HFF-Myc (cell line): ENCODE measurements around the gene ADGRD2.

Experiments
- DNase-seq: peaks from one replicate; pipeline ENCODE4 v3.0.0-alpha.2; 2011; ENCODE audit warnings: low read depth; ENCODE audit errors: extremely low read depth
- H3K4me3 ChIP-seq: replicated peaks from 2 replicates; pipeline ENCODE4 v1.5.1; 2011; ENCODE audit warnings: low read depth, mild to moderate bottlenecking, control low read depth, low read length
- TF ChIP-seq, protein P1 (sequence below): IDR thresholded peaks from 2 replicates; pipeline ENCODE4 v1.5.1; 2012; ENCODE audit warnings: mild to moderate bottlenecking, low read depth, low read length, control low read depth; ENCODE audit errors: missing control alignments

Gene ADGRD2

DNA sequence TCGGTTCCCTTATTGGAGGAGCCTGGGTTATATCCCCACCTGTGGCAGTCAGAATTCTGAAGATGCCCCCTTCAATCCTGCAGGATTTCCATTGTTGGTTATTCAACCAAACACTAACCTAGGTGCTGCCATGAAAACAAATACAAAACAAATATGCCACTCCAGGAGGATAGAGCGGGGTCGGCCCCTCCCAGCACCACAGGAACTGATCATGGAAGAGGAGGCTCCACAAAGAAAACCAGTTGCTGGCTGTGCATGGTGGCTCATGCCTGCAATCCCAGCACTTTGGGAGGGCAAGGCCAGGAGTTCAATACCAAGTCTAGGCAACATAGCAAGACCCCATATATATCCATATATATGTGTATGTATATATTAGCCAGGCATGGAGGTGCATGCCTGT, 13.2 kb upstream of the ADGRD2 start:
- no peak for DNase-seq
- TF ChIP-seq, protein P1, sequence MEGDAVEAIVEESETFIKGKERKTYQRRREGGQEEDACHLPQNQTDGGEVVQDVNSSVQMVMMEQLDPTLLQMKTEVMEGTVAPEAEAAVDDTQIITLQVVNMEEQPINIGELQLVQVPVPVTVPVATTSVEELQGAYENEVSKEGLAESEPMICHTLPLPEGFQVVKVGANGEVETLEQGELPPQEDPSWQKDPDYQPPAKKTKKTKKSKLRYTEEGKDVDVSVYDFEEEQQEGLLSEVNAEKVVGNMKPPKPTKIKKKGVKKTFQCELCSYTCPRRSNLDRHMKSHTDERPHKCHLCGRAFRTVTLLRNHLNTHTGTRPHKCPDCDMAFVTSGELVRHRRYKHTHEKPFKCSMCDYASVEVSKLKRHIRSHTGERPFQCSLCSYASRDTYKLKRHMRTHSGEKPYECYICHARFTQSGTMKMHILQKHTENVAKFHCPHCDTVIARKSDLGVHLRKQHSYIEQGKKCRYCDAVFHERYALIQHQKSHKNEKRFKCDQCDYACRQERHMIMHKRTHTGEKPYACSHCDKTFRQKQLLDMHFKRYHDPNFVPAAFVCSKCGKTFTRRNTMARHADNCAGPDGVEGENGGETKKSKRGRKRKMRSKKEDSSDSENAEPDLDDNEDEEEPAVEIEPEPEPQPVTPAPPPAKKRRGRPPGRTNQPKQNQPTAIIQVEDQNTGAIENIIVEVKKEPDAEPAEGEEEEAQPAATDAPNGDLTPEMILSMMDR: no peak
- no peak overlapping the region for H3K4me3 ChIP-seq

DNA sequence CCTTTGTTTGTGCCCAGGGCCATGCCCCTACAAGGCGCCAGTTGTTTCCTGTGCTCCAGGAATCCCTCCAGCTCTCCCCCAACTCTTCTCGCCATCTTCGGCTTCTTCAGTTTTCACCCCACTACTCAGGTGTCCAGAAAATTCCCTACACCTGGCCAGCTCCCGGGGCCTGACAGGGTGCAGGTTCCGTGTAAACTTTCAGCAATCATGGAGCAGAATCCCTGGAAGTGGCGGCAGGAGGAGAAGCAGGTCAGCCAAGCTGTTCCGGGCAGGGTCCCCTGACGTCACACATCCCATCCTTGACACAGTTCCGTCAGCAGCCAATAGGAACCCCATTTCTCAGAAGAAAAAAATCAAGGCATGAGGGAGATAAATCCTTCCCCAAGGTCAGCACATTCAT, 12.2 kb upstream of the ADGRD2 start:
- DNase-seq: no peak
- H3K4me3 ChIP-seq: no peak overlapping the region
- TF ChIP-seq, protein P1: no peak

DNA sequence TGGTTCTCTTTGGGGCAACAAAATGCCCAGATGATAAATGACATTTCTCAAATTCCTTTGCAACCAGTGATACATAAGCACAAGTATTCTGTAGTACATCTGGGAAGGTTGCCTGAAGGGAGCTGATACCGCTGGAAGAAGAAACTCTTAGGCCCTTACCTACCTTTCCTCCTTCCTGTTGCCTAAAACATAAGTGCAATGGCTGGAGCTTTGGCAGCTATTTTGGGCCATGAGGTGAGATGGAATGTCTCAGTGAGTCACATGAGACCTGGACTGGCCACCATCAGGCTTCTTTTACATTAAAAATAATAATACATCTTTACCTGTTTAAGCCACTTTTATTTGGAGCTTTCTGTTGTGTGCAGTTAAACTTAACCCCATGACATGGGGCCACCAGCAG, 11.2 kb upstream of the ADGRD2 start:
- no peak for DNase-seq
- TF ChIP-seq, protein P1: no peak
- H3K4me3 ChIP-seq: no peak overlapping the region

DNA sequence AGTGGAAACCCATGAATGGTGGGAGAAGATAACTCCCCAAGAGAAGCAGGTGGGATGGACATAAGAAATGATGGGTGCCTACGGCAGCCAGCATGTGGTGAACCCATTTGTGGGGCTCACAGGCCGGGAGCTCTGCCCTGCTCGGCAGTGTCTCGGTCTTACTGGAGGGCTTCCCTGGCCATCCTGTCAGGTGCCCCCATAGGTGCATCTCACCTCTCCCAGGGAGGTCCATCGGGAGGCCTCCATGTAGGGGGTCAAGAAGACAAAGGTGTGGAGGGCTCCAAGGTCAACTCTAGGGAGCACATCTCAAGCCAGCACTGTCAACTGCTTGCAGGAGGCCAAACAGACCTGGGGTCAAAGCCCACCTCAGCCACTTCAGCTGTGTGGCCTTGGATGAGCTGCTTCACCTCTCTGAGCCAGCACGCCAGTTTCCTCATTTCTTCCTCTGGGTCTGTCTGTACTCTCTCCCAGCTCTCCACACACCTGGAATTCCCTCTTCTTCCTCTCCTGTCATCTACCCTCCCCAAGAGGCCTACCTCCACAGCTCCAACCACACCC, 10.5 kb upstream of the ADGRD2 start:
- no peak for DNase-seq
- TF ChIP-seq, protein P1: no peak
- no peak overlapping the region for H3K4me3 ChIP-seq

DNA sequence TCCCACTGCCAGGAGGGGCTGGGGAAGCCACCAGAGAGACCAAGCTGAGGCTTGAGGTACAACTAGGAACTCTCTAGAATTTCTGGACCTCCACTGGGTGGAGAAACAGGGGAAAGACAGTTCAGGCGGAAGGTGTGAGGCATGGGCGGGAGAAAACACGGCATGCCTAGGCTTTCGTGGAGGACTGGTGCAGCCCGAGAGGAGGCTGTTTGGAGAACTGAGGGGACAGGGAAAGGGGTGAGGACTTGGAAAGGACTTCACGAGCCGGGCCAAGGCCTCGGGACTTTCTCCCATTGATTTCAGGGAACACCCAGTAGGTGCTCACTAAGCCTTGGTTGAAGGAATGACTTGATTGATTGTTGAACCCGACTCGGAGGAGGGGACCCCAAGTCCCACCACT, 9.5 kb upstream of the ADGRD2 start:
- H3K4me3 ChIP-seq: no peak overlapping the region
- TF ChIP-seq, protein P1: no peak
- no peak for DNase-seq

DNA sequence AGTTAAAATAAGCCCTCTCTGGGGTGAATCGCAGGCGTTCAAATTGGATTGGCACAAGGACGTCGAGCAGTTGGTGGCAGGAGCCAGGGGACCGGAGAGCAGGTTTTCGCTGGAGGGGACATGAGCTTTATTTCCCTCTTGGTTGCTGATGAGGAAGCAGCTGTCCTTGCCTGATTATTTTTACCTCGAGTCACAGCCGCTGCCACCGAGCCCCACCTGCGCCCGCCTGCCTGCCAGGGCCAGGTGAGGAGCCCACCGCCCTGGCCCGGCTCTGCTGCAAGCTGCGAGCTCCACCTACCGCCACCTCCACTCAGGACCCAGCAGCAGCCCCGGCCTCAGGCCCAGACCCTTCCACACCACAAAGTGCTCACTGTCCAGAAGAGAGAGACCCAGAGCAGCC, 9.0 kb upstream of the ADGRD2 start:
- TF ChIP-seq, protein P1: no peak
- no peak overlapping the region for H3K4me3 ChIP-seq
- no peak for DNase-seq

DNA sequence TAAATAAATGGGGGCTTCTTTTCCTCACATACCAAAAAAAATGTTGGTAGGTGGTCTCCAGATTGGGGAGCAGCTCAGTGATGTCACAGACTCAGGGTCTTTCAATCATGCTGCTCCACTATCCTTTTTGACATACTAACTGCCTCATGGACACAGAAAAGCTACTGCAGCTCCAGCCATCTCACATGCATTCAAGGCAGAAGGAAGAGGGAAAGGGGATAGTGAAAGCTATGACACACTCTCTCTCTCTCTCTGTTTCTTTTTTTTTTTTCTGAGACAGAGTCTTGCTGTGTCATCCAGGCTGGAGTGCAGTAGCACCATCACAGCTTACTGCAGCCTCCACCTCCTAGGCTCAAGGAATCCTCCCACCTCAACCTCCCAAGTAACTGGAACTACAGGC, 7.9 kb upstream of the ADGRD2 start:
- H3K4me3 ChIP-seq: no peak overlapping the region
- TF ChIP-seq, protein P1: no peak
- DNase-seq: no peak
